Measurements from ENCODE around the gene NR1I3.

The NR1I3 gene

GRCh38 chr1:161193561-161194235 lies 44.3 kb downstream of the NR1I3 start:
- DNase-seq = no peak

- DNase-seq = peak; percentile 78 to 81
Measured at GRCh38 chr1:161192476-161193465, 45.2 kb downstream of the NR1I3 start.

- DNase-seq = no peak
Measured at GRCh38 chr1:161191971-161192370, 46.0 kb downstream of the NR1I3 start.

GRCh38 chr1:161190962-161191521 lies 47.0 kb downstream of the NR1I3 start:
- DNase-seq = no peak

GRCh38 chr1:161189036-161189435 lies 49.0 kb downstream of the NR1I3 start:
- DNase-seq = no peak

GRCh38 chr1:161188381-161188780 lies 49.6 kb downstream of the NR1I3 start:
- no peak for DNase-seq

- no peak for DNase-seq
Measured at GRCh38 chr1:161187311-161187710, 50.7 kb downstream of the NR1I3 start.

GRCh38 chr1:161185732-161186311 lies 52.2 kb downstream of the NR1I3 start:
- peak in 1 of 2 donors; percentile 46 for DNase-seq

- peak; percentile 87 to 91 for DNase-seq
Measured at GRCh38 chr1:161185282-161185682, 52.7 kb downstream of the NR1I3 start.

GRCh38 chr1:161182214-161182613 lies 55.8 kb downstream of the NR1I3 start:
- DNase-seq = peak; percentile 68 to 74

- DNase-seq = no peak
Measured at GRCh38 chr1:161180639-161181038, 57.4 kb downstream of the NR1I3 start.

- no peak for DNase-seq
Measured at GRCh38 chr1:161179698-161180097, 58.3 kb downstream of the NR1I3 start.

Measured in CD4-positive, alpha-beta T cell treated with Interleukin-1 beta for 1 hour (primary cell).